ENCODE measurements around the gene SOCS6.

- TF ChIP-seq POLR2A (IDR thresholded peaks at IDR 0.05) (no peak), CTCF (IDR thresholded peaks at IDR 0.05) (no peak)
These were observed 3.8 kb downstream of the SOCS6 start for GRCh38 chr18:70292628-70293027.

Data from breast epithelium (tissue), 3 donors.